Measurements from ENCODE around the gene PDZD2.

The PDZD2 gene

GRCh38 chr5:31884896-31885295 lies 246.0 kb downstream of the PDZD2 start:
- DNase-seq (ENCODE audit: low spot score), result no peak

GRCh38 chr5:31886206-31886605 lies 247.3 kb downstream of the PDZD2 start:
- no peak for DNase-seq (ENCODE audit: low spot score)

- no peak for DNase-seq (ENCODE audit: low spot score)
Observed at GRCh38 chr5:31887556-31887955, 248.6 kb downstream of the PDZD2 start.

GRCh38 chr5:31888564-31888963 lies 249.6 kb downstream of the PDZD2 start:
- no peak for DNase-seq (ENCODE audit: low spot score)

- no peak for DNase-seq (ENCODE audit: low spot score)
Observed at GRCh38 chr5:31889001-31889561, 250.2 kb downstream of the PDZD2 start.

- DNase-seq (ENCODE audit: low spot score), result no peak
Observed at GRCh38 chr5:31890046-31890445, 251.1 kb downstream of the PDZD2 start.

- DNase-seq (ENCODE audit: low spot score), result no peak
Observed at GRCh38 chr5:31894141-31894540, 255.2 kb downstream of the PDZD2 start.

- no peak for DNase-seq (ENCODE audit: low spot score)
Observed at GRCh38 chr5:31895199-31895820, 256.4 kb downstream of the PDZD2 start.

- DNase-seq (ENCODE audit: low spot score), result no peak
Observed at GRCh38 chr5:31898036-31898632, 259.2 kb downstream of the PDZD2 start.

- DNase-seq (ENCODE audit: low spot score), result no peak
Observed at GRCh38 chr5:31900296-31900865, 261.4 kb downstream of the PDZD2 start.

GRCh38 chr5:31901807-31902530 lies 263.0 kb downstream of the PDZD2 start:
- DNase-seq (ENCODE audit: low spot score), result no peak

- no peak for DNase-seq (ENCODE audit: low spot score)
Observed at GRCh38 chr5:31908396-31908795, 269.5 kb downstream of the PDZD2 start.

GRCh38 chr5:31909073-31909472 lies 270.1 kb downstream of the PDZD2 start:
- no peak for DNase-seq (ENCODE audit: low spot score)

- DNase-seq (ENCODE audit: low spot score), result no peak
Observed at GRCh38 chr5:31911291-31912265, 272.6 kb downstream of the PDZD2 start.

- no peak for DNase-seq (ENCODE audit: low spot score)
Observed at GRCh38 chr5:31913808-31914207, 274.9 kb downstream of the PDZD2 start.

- no peak for DNase-seq (ENCODE audit: low spot score)
Observed at GRCh38 chr5:31916327-31916726, 277.4 kb downstream of the PDZD2 start.

- DNase-seq (ENCODE audit: low spot score), result no peak
Observed at GRCh38 chr5:31918739-31919138, 279.8 kb downstream of the PDZD2 start.

GRCh38 chr5:31921852-31922305 lies 282.9 kb downstream of the PDZD2 start:
- no peak for DNase-seq (ENCODE audit: low spot score)

- DNase-seq (ENCODE audit: low spot score), result no peak
Observed at GRCh38 chr5:31924005-31924404, 285.1 kb downstream of the PDZD2 start.

GRCh38 chr5:31931874-31932273 lies 292.9 kb downstream of the PDZD2 start:
- DNase-seq (ENCODE audit: low spot score), result no peak

GRCh38 chr5:31934156-31934555 lies 295.2 kb downstream of the PDZD2 start:
- no peak for DNase-seq (ENCODE audit: low spot score)

Data from RKO (cell line).